ENCODE data around the gene MCCC1.

The MCCC1 gene

GRCh38 chr3:183131186-183131725, 32.0 kb upstream of the MCCC1 start:
- no peak for TF ChIP-seq CTCF (IDR thresholded peaks at IDR 0.05; ENCODE audit: borderline replicate concordance, insufficient read depth, low read depth, low read length)
- H3K4me3 ChIP-seq (ENCODE audit: low read depth, low read length), result no peak overlapping the region

GRCh38 chr3:183129243-183129642, 29.9 kb upstream of the MCCC1 start:
- TF ChIP-seq CTCF (IDR thresholded peaks at IDR 0.05; ENCODE audit: borderline replicate concordance, insufficient read depth, low read depth, low read length), result no peak
- H3K4me3 ChIP-seq (ENCODE audit: low read depth, low read length), result no peak overlapping the region

- no peak for TF ChIP-seq CTCF (IDR thresholded peaks at IDR 0.05; ENCODE audit: borderline replicate concordance, insufficient read depth, low read depth, low read length)
- no peak overlapping the region for H3K4me3 ChIP-seq (ENCODE audit: low read depth, low read length)
These were observed 29.4 kb upstream of the MCCC1 start for GRCh38 chr3:183128709-183129108.

GRCh38 chr3:183123891-183124290, 24.6 kb upstream of the MCCC1 start:
- H3K4me3 ChIP-seq (ENCODE audit: low read depth, low read length), result no peak overlapping the region
- no peak for TF ChIP-seq CTCF (IDR thresholded peaks at IDR 0.05; ENCODE audit: borderline replicate concordance, insufficient read depth, low read depth, low read length)

- TF ChIP-seq CTCF (IDR thresholded peaks at IDR 0.05; ENCODE audit: borderline replicate concordance, insufficient read depth, low read depth, low read length), result peak; percentile 55
- H3K4me3 ChIP-seq (ENCODE audit: low read depth, low read length), result no peak overlapping the region
These were observed 23.1 kb upstream of the MCCC1 start for GRCh38 chr3:183122257-183122932.

GRCh38 chr3:183120538-183121215, 21.4 kb upstream of the MCCC1 start:
- no peak overlapping the region for H3K4me3 ChIP-seq (ENCODE audit: low read depth, low read length)
- TF ChIP-seq CTCF (IDR thresholded peaks at IDR 0.05; ENCODE audit: borderline replicate concordance, insufficient read depth, low read depth, low read length), result no peak

GRCh38 chr3:183117056-183117455, 17.8 kb upstream of the MCCC1 start:
- H3K4me3 ChIP-seq (ENCODE audit: low read depth, low read length), result no peak overlapping the region
- TF ChIP-seq CTCF (IDR thresholded peaks at IDR 0.05; ENCODE audit: borderline replicate concordance, insufficient read depth, low read depth, low read length), result no peak

All from GM12875 (cell line).